ENCODE data around the gene OSBPL7.

The OSBPL7 gene

DNA sequence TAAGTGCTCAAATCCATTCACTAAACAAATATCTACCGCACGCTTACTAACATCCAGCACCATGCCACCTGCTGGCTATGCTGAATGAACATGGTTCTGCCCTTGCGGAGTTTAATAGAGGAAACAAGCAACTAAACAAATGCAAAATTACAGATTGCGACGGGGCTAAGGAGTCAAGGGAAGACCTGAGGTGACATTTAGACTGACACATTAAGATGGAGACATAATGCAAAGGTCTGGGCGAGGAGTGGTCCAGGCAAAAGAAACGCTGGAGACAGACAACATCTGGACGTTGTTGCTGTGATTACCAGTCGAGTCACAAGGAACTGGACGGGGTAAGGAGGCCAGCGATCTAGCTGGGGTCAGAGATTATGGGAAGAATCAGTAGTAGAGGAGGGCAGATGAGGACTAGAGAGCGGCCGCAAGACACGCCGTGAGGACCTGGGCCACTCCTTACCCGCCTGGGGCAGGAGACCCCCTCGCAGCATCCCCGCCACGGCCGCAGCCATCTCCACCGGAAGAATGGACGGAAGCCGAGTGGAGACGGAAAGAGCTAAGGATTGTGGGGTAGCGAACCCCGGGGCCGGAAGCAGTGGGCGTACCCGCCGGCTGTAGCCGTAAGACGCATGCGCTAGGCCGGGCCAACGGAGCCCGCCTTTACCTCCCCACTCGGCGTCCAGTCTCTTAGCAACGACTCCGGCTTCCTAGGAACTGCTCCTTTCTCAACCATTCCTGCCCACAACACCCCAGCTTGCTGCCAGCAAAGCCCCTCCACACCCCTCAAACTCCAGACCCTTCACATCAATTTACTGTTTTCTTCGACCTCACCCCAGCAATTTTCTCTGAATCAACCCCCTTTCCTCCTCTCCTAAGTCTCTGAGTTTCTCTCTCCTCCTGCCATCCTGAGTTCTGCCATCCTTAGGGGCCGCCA, 9.7 kb upstream of the OSBPL7 start, which contains the start of the genes LRRC46 and MRPL10:
LRRC46 (plus strand) TSS at position 668 of the 931 bp plus-strand sequence. CDS start 320 bp downstream, outside the sequence.
MRPL10 (minus strand) TSS at position 539 of the 931 bp plus-strand sequence; CDS start at position 509, 30 bp downstream.
- peak; percentile 83 to 87 for DNase-seq (ENCODE audit: low spot score in 2 of 2)
- Mint-ChIP-seq H3K9me3 (no peaks in the 10 kb centered on the region), H3K27ac (ENCODE audit: low read depth) (peak within 1 kb of the TSS; percentile 95), H3K27me3 (no peaks in the 10 kb centered on the region), H3K4me3 (peak within 1 kb of the TSS; percentile 89), H3K36me3 (ENCODE audit: insufficient read depth) (peaks cover 53% of the 10 kb centered on the region), H3K4me1 (peaks cover 64% of the 10 kb centered on the region)
- peak; percentile 26 for ATAC-seq (replicated peaks; ENCODE audit: extremely low read depth, poor library complexity, severe bottlenecking)

DNA sequence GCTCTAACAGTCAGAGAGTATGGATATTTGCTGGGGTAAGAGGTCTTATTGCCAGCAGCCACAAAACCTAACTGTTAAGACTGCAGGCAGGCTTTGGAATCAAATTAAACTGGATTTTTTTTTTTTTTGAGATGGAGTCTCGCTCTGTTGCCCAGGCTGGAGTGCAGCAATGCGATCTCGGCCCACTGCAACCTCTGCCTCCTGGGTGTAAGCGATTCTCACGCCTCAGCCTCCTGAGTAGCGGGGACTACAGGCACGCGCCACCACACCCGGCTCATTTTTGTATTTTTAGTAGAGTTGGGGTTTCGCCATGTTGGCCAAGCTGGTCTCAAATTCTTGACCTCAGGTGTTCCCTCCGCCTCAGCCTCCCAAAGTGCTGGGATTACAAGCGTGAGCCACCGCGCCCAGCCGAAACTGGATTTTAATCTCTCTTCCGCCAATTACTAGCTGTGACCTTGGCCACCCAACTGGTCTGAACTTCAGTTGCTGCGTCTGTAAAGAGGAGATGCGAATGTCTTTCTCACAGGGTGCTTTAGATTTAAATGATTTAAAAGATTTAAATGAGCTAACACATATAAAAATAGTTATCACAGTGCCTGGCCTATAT, 8.9 kb upstream of the OSBPL7 start:
- Mint-ChIP-seq H3K9me3 (no peaks in the 10 kb centered on the region), H3K4me1 (peaks cover 60% of the 10 kb centered on the region), H3K27me3 (no peaks in the 10 kb centered on the region), H3K4me3 (peak overlapping the region; percentile 89), H3K27ac (ENCODE audit: low read depth) (peak overlapping the region; percentile 95), H3K36me3 (ENCODE audit: insufficient read depth) (peaks cover 61% of the 10 kb centered on the region)
- peak; percentile 7 for ATAC-seq (replicated peaks; ENCODE audit: extremely low read depth, poor library complexity, severe bottlenecking)
- DNase-seq (ENCODE audit: low spot score in 2 of 2): no peak

DNA sequence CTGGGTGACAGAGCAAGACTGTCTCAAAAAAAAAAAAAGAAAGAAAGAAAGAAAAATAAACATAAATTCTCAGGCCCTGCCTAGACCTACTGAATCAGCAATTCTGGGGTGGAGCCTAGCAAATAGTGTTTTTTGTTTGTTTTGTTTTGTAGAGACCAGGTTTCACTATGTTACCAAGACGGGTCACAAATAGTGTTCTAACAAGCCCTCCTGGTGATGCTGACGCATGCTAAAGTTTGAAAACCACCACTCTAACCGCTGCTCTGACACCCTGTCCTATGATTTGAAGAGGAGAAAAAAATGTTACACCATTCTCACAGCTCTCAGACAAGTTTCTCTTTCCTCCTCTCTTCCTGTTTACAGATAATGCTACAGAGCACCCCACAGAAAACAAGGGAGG, 8.3 kb upstream of the OSBPL7 start:
- Mint-ChIP-seq H3K27ac (ENCODE audit: low read depth) (peak overlapping the region; percentile 95), H3K9me3 (no peaks in the 10 kb centered on the region), H3K27me3 (no peaks in the 10 kb centered on the region), H3K4me1 (peaks cover 60% of the 10 kb centered on the region), H3K36me3 (ENCODE audit: insufficient read depth) (peaks cover 67% of the 10 kb centered on the region), H3K4me3 (peak overlapping the region; percentile 89)
- DNase-seq (ENCODE audit: low spot score in 2 of 2): peak in 1 of 2 donors; percentile 84
- peak; percentile 84 for ATAC-seq (replicated peaks; ENCODE audit: extremely low read depth, poor library complexity, severe bottlenecking)

DNA sequence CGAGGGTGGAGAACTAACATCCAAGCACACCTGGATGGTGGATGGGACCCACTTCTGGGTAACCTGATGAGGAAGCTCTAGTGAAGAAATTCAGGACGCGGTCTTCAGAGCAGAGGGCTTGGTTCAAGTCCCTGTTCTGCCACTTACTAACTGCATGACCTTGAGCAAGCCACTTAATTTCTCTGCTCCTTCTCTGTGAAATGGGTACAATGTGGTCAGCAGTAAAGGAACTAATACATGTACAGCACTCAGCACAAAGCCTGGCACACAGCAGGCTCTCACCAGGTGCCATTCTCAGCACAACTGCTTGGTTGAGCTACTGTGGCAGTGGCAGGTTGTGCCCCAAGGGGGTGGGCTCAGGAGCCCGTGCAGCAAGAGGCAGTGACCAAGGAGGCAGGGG, 1.9 kb upstream of the OSBPL7 start:
- Mint-ChIP-seq H3K36me3 (ENCODE audit: insufficient read depth) (peaks cover 66% of the 10 kb centered on the region), H3K27ac (ENCODE audit: low read depth) (peak overlapping the region; percentile 91)

DNA sequence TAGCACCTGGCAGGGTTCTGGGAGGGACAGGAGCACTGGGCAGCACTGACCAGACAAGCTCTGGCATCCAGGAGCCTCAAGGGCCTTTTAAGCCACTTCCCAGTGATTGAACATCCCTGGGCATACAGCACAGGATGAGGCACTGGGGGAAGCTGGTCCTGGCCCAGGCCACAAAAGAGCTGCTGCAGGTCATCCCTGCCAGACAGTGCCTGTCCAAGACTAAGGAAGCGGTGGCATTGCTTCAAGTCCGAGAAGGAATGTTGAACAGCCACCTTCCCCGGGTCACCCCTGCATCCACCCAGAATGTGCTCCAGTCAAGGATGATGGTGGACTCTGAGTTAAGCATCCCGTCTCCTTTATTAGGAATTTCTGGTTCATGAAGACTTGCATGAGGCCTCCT, 1.2 kb upstream of the OSBPL7 start:
- Mint-ChIP-seq H3K4me1 (peaks cover 29% of the 10 kb centered on the region), H3K27me3 (no peaks in the 10 kb centered on the region), H3K36me3 (ENCODE audit: insufficient read depth) (peaks cover 64% of the 10 kb centered on the region), H3K4me3 (no peak overlapping the region), H3K27ac (ENCODE audit: low read depth) (peak overlapping the region; percentile 91), H3K9me3 (no peaks in the 10 kb centered on the region)
- no peak for DNase-seq (ENCODE audit: low spot score in 2 of 2)
- ATAC-seq (replicated peaks; ENCODE audit: extremely low read depth, poor library complexity, severe bottlenecking): no peak

More for the DNA sequence above, 1.9 kb upstream of the OSBPL7 start:
- ATAC-seq (replicated peaks; ENCODE audit: extremely low read depth, poor library complexity, severe bottlenecking) (no peak), DNase-seq (ENCODE audit: low spot score in 2 of 2) (no peak)
- Mint-ChIP-seq H3K4me1 (peaks cover 33% of the 10 kb centered on the region), H3K4me3 (no peak overlapping the region), H3K9me3 (no peaks in the 10 kb centered on the region), H3K27me3 (no peaks in the 10 kb centered on the region)

DNA sequence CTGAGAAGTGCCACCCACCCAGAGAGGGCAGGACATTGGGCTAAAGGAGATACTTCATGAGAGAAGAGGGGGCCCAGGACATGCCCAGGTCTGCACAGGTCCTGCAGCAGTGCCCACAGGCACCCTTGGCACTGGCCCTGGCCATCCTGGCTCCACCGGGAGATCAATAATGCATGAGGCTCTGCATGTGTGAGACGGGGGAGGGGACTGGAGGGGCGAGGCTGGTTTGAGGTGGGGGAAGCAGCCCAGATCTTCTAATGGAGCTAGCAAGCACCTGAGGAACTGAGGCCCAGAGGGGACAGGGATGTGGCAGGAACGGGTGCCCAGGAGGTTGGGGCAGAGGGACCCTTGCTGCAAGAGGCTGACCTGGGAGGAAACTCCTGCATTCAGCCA, 567 bp downstream of the OSBPL7 start:
- DNase-seq (ENCODE audit: low spot score in 2 of 2): no peak
- Mint-ChIP-seq H3K9me3 (no peaks in the 10 kb centered on the region), H3K27ac (ENCODE audit: low read depth) (peak overlapping the region; percentile 91), H3K4me3 (peak overlapping the region; percentile 95), H3K36me3 (ENCODE audit: insufficient read depth) (peaks cover 59% of the 10 kb centered on the region), H3K27me3 (no peaks in the 10 kb centered on the region), H3K4me1 (peaks cover 29% of the 10 kb centered on the region)
- ATAC-seq (replicated peaks; ENCODE audit: extremely low read depth, poor library complexity, severe bottlenecking): no peak

DNA sequence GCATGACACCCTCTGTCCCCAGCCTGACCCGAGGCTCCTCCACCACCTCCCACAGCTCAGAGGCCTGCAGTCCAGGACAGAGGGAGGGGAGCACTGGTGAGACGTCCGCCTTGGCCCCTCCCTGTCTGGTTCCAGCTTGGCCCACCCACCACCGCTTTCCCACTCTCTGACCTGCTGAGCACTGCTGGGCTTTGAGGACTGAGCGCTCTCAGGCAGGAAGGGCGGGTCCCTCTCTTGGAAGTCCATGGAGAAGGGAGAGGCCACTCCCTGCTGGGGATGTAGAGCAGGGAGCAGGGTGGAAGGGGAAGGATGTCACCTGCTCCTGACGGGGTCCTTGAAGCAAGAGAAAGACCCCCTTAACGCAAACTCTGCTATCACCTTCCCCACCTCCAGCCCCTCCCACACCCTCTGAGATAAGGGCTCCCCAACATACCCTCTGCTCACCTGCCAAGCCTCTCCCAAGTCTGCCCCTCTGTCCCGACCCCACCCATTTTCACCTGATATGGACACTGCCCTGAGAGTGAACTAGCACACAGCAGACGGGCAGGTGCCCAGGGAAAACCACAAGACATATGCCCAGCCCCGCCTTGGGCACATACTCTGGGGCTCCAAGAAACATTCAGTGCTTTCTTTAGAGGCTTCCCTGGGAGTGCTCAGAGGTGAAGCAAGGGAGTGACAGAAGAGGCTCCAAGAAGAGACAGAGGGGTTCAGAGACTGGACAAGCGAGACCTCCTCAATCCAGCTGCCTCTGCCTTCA, 1.4 kb downstream of the OSBPL7 start:
- H3K9me3 Mint-ChIP-seq: no peaks in the 10 kb centered on the region
- H3K27ac Mint-ChIP-seq (ENCODE audit: low read depth): peak overlapping the region; percentile 91
- ATAC-seq (replicated peaks; ENCODE audit: extremely low read depth, poor library complexity, severe bottlenecking) (no peak), DNase-seq (ENCODE audit: low spot score in 2 of 2) (no peak)
- H3K27me3 Mint-ChIP-seq: no peaks in the 10 kb centered on the region
- H3K4me1 Mint-ChIP-seq: peaks cover 24% of the 10 kb centered on the region
- H3K4me3 Mint-ChIP-seq: peak overlapping the region; percentile 95
- peaks cover 55% of the 10 kb centered on the region for H3K36me3 Mint-ChIP-seq (ENCODE audit: insufficient read depth)

DNA sequence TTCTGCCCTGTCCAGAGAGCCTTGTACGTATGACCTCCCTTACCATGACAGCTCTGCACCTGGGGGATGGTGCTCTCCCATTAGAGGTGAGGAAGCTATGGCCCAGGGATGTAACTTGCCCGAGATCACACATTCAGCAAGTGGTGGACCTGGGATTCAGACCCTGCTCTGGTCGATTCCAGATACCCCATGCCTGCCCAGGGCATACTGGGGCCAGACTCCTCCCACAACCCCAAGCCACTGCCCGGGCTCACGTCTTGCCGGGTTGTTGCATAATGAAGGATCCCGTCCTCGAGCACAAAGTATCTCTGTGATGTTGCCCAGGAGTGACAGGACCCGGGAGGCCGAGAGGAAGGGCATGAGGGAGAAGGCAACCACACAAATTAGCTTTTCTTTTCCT, 2.1 kb downstream of the OSBPL7 start:
- Mint-ChIP-seq H3K9me3 (no peaks in the 10 kb centered on the region), H3K4me3 (no peak overlapping the region), H3K27me3 (no peaks in the 10 kb centered on the region), H3K27ac (ENCODE audit: low read depth) (no peak overlapping the region), H3K36me3 (ENCODE audit: insufficient read depth) (peaks cover 48% of the 10 kb centered on the region), H3K4me1 (peaks cover 23% of the 10 kb centered on the region)
- no peak for DNase-seq (ENCODE audit: low spot score in 2 of 2)
- ATAC-seq (replicated peaks; ENCODE audit: extremely low read depth, poor library complexity, severe bottlenecking): no peak

DNA sequence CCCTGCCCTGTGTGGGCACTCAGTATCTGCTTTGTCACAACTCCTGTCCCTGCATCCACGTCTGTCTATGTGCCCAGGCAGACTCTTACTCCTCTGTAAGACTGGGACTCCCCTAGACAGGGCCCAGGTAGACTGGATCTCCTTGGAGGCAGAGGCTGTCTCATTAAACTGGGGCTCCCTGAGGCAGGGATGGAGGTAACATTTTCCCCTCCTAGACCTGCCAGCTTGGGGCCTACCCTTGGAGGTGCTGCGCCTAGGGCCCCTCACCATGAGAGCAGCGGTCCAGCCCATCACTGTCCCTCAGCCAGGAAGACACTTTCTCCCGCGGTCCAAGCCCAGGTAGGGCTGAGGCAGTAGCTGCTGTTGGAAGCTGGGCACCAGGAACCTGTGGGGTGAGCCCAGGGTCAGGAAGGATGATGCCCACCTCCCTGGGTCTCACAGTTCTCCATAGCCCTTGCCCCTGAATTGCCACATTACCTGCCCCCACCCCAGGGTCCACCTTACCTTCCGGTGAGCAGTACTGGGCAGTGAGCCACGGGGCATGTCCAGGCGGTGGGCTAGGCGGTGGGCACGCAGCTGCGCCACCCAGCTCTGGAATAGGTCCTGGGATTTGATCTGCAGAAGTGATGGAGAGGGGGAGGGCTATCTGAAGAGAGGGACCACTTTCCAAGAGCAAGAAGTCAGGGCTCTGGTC, 3.4 kb downstream of the OSBPL7 start:
- DNase-seq (ENCODE audit: low spot score in 2 of 2) (no peak), ATAC-seq (replicated peaks; ENCODE audit: extremely low read depth, poor library complexity, severe bottlenecking) (no peak)
- H3K4me1 Mint-ChIP-seq: peaks cover 23% of the 10 kb centered on the region
- H3K9me3 Mint-ChIP-seq: no peaks in the 10 kb centered on the region
- peaks cover 42% of the 10 kb centered on the region for H3K36me3 Mint-ChIP-seq (ENCODE audit: insufficient read depth)
- no peaks in the 10 kb centered on the region for H3K27me3 Mint-ChIP-seq
- no peak overlapping the region for H3K4me3 Mint-ChIP-seq
- H3K27ac Mint-ChIP-seq (ENCODE audit: low read depth): peak overlapping the region; percentile 33

DNA sequence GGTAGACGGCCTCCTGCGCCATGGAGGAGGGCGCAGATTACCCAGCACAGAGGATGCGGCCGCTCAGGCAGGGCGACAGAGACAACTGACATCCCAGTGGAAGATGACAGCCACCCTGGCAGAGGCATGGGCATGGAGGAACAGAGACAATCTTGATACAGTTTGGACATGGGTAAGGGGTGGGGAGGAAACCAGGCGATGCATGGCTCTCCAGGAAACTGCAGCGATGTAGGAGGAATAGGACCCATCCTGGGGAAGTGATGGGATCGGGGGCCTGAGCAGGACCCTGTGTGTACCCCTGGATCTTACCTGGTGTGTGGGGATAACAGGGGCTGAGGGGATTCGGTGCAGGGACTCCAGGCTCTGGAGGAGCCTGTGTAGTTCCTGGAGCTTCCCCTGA, 4.6 kb downstream of the OSBPL7 start:
- Mint-ChIP-seq H3K4me1 (peaks cover 31% of the 10 kb centered on the region), H3K27ac (ENCODE audit: low read depth) (no peak overlapping the region), H3K4me3 (no peak overlapping the region), H3K36me3 (ENCODE audit: insufficient read depth) (peaks cover 42% of the 10 kb centered on the region), H3K27me3 (no peaks in the 10 kb centered on the region), H3K9me3 (no peaks in the 10 kb centered on the region)
- ATAC-seq (replicated peaks; ENCODE audit: extremely low read depth, poor library complexity, severe bottlenecking) (no peak), DNase-seq (ENCODE audit: low spot score in 2 of 2) (no peak)

DNA sequence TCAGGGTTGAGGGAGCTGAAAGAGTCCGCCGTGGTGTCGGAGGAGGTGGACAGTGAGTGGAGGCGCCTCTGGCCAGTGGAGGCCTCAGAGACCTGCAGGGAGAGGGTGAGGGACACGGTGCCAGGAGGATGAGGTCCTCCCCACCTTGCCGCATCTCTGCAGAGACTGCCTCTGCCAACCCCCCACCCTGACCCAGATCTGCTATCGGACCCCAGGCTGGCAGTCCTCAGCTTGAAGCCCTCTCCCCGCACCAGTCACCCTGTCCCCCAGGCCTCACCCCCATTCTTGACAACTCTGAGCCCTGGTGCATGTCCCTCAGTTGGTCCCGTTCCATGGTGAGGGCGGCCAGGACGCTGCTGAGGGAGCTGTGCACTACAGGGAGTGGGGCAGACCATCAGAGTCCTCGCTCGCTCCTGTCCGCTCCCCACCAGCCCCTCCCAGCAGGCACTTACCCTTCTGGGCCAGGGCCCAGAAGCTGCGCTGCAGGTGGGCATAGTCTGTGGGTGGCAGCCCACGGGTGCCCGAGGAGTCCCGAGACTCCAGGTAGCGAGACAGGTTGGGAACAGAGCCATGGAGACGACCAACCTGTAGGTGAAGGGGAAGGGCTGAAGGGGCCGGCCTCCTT, 5.4 kb downstream of the OSBPL7 start:
- ATAC-seq (replicated peaks; ENCODE audit: extremely low read depth, poor library complexity, severe bottlenecking) (no peak), DNase-seq (ENCODE audit: low spot score in 2 of 2) (no peak)
- Mint-ChIP-seq H3K4me1 (peaks cover 31% of the 10 kb centered on the region), H3K27ac (ENCODE audit: low read depth) (no peak overlapping the region), H3K9me3 (no peaks in the 10 kb centered on the region), H3K36me3 (ENCODE audit: insufficient read depth) (peaks cover 44% of the 10 kb centered on the region), H3K27me3 (no peaks in the 10 kb centered on the region), H3K4me3 (no peak overlapping the region)
